Adipose tissue (tissue), 3 donors: ENCODE results near the gene ASCC1. TPM values are rescaled to one million over a fixed set of nuclear protein-coding genes. Genes with fewer than 3 reads are reported as not detected.
"Not testable (repeated sequence)": the region's sequence is repeated elsewhere in the genome, so short reads cannot be mapped to it uniquely, and the experiment has no call there.

Experiments
- H3K27ac ChIP-seq: one replicate; pipeline ENCODE4 v1.5.1; 2013; ENCODE audit warnings: low read depth, low read length
- WGBS, 3 donors: extraction: QIAGEN DNeasy Blood & Tissue Kit; methylation state at CpG; one replicate each; pipeline ENCODE4 v1.1.7; 2013; 5-methylcytosine and 5-hydroxymethylcytosine counted together
- polyA plus RNA-seq, 3 donors: library from polyadenylated mRNA; stranded (reverse); fragments of 200-250 nt; gene quantifications; one replicate each; pipeline ENCODE4 v1.2.3, GENCODE V29; 2013
- donor health status: healthy with polysubstance abuse.
- donor health status: Bipolar disorder and iron deficiency.
- donor health status: healthy.

ASCC1 gene
- polyA plus RNA-seq, 3 donors, result 13.3 to 34.1 (median 18.0) TPM

GRCh38 chr10:72227826-72228225 is 11.8 kb upstream of the ASCC1 start:
- 91 to 92% (median 92%) methylated on average over 6 of the region's 6 CpGs for WGBS, 3 donors
- H3K27ac ChIP-seq, result no peak overlapping the region

- no peak overlapping the region for H3K27ac ChIP-seq
- 81 to 85% (median 81%) methylated on average over 6 of the region's 6 CpGs for whole genome bisulfite sequencing, 3 donors
Observed at GRCh38 chr10:72226418-72227027, 10.4 kb upstream of the ASCC1 start.

GRCh38 chr10:72224191-72224590 is 8.1 kb upstream of the ASCC1 start:
- 90 to 99% (median 90%) methylated on average over 6 of the region's 6 CpGs for WGBS, 3 donors

GRCh38 chr10:72223743-72224101 is 7.6 kb upstream of the ASCC1 start:
- 38 to 55% (median 54%) methylated on average over 1 of the region's 1 CpG for WGBS, 3 donors
- no peak overlapping the region for H3K27ac ChIP-seq

More at GRCh38 chr10:72224191-72224590, 8.1 kb upstream of the ASCC1 start:
- H3K27ac ChIP-seq, result not testable (repeated sequence)

- no peak overlapping the region for H3K27ac ChIP-seq
- 57 to 94% (median 62%) methylated on average over 1 of the region's 1 CpG for WGBS, 3 donors
Observed at GRCh38 chr10:72221278-72221677, 5.2 kb upstream of the ASCC1 start.

GRCh38 chr10:72220637-72221036 is 4.6 kb upstream of the ASCC1 start:
- no peak overlapping the region for H3K27ac ChIP-seq
- WGBS, 3 donors, result 80 to 87% (median 84%) methylated on average over 8 of the region's 8 CpGs

GRCh38 chr10:72219235-72219814 is 3.2 kb upstream of the ASCC1 start:
- no peak overlapping the region for H3K27ac ChIP-seq
- 44 to 76% (median 66%) methylated on average over 6 of the region's 6 CpGs for WGBS, 3 donors

- H3K27ac ChIP-seq, result no peak overlapping the region
- 14 to 41% (median 30%) methylated on average over 2 of the region's 2 CpGs for WGBS, 3 donors
Observed at GRCh38 chr10:72218726-72219125, 2.6 kb upstream of the ASCC1 start.

- WGBS, 3 donors, result 11 to 39% (median 35%) methylated on average over 1 of the region's 1 CpG
Observed at GRCh38 chr10:72218325-72218724, 2.2 kb upstream of the ASCC1 start.

GRCh38 chr10:72211832-72212231 is 4.2 kb downstream of the ASCC1 start:
- not testable (repeated sequence) for H3K27ac ChIP-seq
- 98 to 100% (median 98%) methylated on average over 2 of the region's 2 CpGs for WGBS, 3 donors

More at GRCh38 chr10:72218325-72218724, 2.2 kb upstream of the ASCC1 start:
- no peak overlapping the region for H3K27ac ChIP-seq

- 93 to 96% (median 95%) methylated on average over 11 of the region's 11 CpGs for WGBS, 3 donors
Observed at GRCh38 chr10:72211381-72211780, 4.7 kb downstream of the ASCC1 start.

GRCh38 chr10:72208526-72208925 is 7.5 kb downstream of the ASCC1 start:
- not testable (repeated sequence) for H3K27ac ChIP-seq
- 60 to 67% (median 63%) methylated on average over 2 of the region's 2 CpGs for WGBS, 3 donors

More at GRCh38 chr10:72211381-72211780, 4.7 kb downstream of the ASCC1 start:
- H3K27ac ChIP-seq, result not testable (repeated sequence)

GRCh38 chr10:72206511-72207229 is 9.4 kb downstream of the ASCC1 start:
- H3K27ac ChIP-seq, result no peak overlapping the region
- 88 to 94% (median 91%) methylated on average over 7 of the region's 7 CpGs for WGBS, 3 donors

- WGBS, 3 donors, result 96 to 100% (median 100%) methylated on average over 1 of the region's 1 CpG
- no peak overlapping the region for H3K27ac ChIP-seq
Observed at GRCh38 chr10:72204724-72205123, 11.4 kb downstream of the ASCC1 start.

GRCh38 chr10:72204296-72204695 is 11.8 kb downstream of the ASCC1 start:
- WGBS, 3 donors, result 89% methylated on average over 9 of the region's 9 CpGs
- no peak overlapping the region for H3K27ac ChIP-seq

GRCh38 chr10:72201293-72201692 is 14.8 kb downstream of the ASCC1 start:
- WGBS, 3 donors, result 78 to 98% (median 81%) methylated on average over 5 of the region's 5 CpGs

GRCh38 chr10:72200883-72201282 is 15.2 kb downstream of the ASCC1 start:
- WGBS, 3 donors, result 99% methylated on average over 3 of the region's 3 CpGs
- no peak overlapping the region for H3K27ac ChIP-seq

More at GRCh38 chr10:72201293-72201692, 14.8 kb downstream of the ASCC1 start:
- no peak overlapping the region for H3K27ac ChIP-seq

GRCh38 chr10:72194949-72195348 is 21.1 kb downstream of the ASCC1 start:
- WGBS, 3 donors, result 90 to 95% (median 93%) methylated on average over 2 of the region's 2 CpGs
- H3K27ac ChIP-seq, result no peak overlapping the region

- 58 to 85% (median 65%) methylated on average over 3 of the region's 3 CpGs for WGBS, 3 donors
- no peak overlapping the region for H3K27ac ChIP-seq
Observed at GRCh38 chr10:72186982-72187330, 29.1 kb downstream of the ASCC1 start.
